ENCODE measurements around the gene SKAP1. TPM values are rescaled to one million over a fixed set of nuclear protein-coding genes. Genes with fewer than 3 reads are reported as not detected.

SKAP1 gene
- total RNA-seq: not detected in 2 replicates

DNA sequence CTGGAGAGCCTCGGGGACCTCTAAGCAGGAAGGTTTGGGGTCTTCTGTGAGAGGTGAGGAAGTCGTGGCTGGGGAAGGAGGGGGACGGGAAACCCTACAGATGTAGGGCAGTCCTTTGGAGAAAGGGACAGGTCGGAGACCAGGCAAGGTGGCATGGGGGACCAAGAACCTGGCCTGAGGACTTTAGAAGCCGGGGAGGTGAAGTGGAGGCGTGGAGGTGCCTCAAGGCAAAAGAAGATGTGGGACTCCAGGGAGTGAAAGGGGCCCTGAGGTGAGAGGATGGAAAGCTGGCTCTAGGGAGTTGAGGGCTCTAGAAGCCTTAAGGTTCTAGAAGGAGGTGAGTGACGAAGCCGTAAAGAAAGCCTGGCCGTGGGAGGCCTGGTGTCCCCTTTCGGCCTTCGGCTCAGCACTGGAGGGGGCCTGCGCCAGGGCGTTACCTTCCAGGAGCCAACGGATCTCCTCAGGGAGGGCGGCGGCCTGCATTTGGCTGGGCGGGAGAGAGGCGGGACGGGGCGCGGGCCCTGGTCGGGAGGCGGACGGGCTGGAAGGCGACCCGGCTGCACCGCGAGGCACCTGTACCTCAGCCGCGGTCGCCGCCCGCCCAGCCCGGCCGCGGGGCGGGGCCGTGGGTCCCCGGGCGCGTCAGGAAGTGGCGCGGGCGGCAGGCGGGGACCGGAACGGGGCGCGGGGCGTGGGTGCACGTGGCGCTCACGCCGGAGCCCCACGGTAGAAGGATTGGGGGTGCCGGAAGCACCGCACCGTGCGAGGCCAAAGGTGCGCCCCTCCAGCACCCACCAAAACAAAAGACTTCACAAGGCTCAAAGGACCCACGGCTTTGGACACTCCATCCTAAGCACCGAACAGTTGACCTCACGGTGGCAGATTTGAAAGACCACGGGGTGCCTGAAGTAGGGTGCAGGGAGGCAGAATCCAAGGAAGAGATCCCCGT is at the start of gene SKAP1:
Gene SKAP1, minus strand, starts transcription at position 577 of the 949 bp plus-strand sequence.

GRCh38 chr17:48107137-48108055 is 322.6 kb downstream of the SKAP1 start, which contains the start of gene SNX11:
SNX11 (plus strand) TSS chr17:48107766; CDS start chr17:48112044, 4,278 bp downstream.

DNA sequence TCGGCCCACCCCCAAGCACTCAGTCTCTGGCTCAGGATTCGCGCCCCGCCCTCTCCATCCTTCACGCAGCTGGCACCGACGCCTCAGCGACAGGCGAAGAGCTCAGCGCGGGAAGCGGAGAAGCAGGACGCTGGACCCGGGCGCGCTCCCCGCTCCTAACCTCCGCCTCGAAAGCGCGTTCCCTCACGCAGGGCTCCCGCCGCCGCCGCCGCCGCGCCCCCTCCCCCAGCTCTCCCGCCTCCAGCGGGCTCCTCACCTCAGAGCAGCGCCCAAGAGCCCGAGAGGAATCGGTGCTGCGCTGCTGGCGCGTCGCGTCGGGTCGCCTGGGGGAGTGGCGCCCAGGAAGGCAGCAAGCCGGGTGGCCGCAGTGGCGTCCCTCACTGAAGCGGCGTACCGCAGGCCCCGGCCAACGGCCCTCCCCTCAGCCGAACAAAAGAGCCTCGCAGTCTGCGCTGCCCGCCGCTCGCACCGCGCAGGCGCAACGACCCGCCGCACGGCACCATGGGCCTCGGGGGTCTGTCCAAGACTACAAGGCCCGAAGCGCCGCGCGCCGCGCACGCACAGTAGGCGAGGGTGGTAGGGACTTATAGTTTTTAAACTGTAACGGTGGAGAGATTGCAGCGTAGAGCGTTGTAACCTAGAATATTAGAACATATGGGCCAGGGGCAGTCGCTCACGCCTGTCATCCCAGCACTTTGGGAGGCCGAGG is 328.8 kb downstream of the SKAP1 start, which contains the start of gene CBX1:
Gene CBX1, minus strand, starts transcription at position 467 of the 709 bp plus-strand sequence. CDS start 24,474 bp downstream, outside the sequence.

Other genes with a start within 250 kb of the SKAP1 start
- not detected in 2 replicates for gene HOXB1, start 100.8 kb upstream of the SKAP1 start, total RNA-seq
- gene HOXB2, start 114.9 kb upstream of the SKAP1 start, total RNA-seq: 2.1 and 6.9 TPM in 2 replicates
- gene HOXB4, start 148.1 kb upstream of the SKAP1 start, total RNA-seq: not detected in 2 replicates
- gene HOXB3, start 160.0 kb upstream of the SKAP1 start, total RNA-seq: under 0.01 and 0.36 TPM in 2 replicates
- not detected in 2 replicates for gene HOXB5, start 163.6 kb upstream of the SKAP1 start, total RNA-seq
- gene HOXB6, start 174.8 kb upstream of the SKAP1 start, total RNA-seq: not detected in 2 replicates
- not detected in 2 replicates for gene HOXB7, start 180.8 kb upstream of the SKAP1 start, total RNA-seq
- not detected in 2 replicates for gene HOXB8, start 185.1 kb upstream of the SKAP1 start, total RNA-seq
- gene HOXB9, start 196.1 kb upstream of the SKAP1 start, total RNA-seq: not detected in 2 replicates

Measured in cardiac atrium fibroblast (primary cell).